HG03196 (cell line): ENCODE measurements around the gene UBE2G2.

ENCODE experiments used
- ATAC-seq: cut with Tn5 transposase; IDR thresholded peaks from one replicate; pipeline ENCODE4 v1.9.1; 2021; ENCODE audit not compliant: unreplicated experiment

The UBE2G2 gene

DNA sequence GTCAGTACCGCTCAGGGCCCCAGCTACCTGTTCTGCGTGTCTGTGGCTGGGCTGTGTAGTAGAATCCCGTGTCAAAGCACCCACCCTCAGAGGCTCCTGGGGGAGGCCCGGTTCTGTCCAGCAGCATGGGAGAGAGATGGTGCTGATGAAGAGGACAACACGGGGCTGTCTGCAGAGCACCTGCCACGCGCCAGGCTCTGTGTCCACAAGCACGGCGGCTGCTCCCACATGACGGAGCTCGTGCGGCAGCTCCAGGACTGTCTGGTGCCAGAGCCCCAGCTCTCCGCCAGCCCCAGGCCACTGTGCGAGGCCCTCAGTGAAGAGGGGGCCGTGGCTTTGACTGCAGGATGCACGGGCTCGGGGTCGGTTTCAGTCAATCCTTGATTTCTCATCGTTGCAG lies 48.3 kb downstream of the UBE2G2 start:
- no peak for ATAC-seq

DNA sequence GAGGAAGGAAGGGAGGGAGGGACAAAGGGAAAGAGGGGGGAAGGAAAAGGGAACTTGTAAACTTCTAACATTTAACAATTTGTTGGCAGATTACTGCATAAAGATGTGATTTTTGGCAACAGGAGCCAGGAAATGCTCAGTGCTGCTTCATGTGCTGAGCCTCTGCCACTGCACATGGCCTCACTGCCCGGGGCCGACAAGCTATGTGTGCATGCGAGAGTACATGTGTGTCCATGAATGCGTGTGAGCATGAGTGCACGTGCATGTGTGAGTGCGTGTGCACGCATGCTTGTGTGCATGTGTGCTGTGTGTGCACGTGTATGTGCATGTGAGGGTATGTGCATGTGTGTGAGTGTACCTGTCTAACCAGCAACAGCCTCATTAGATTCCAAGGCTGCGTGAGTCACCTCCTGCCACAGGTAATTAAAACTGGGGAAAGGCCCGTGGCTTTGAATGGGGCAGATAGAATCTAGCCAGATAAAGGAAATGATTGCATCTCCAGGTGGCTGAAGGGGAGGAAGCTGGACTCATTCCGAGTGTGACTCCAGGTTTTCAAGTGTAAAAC lies 48.9 kb downstream of the UBE2G2 start:
- no peak for ATAC-seq

DNA sequence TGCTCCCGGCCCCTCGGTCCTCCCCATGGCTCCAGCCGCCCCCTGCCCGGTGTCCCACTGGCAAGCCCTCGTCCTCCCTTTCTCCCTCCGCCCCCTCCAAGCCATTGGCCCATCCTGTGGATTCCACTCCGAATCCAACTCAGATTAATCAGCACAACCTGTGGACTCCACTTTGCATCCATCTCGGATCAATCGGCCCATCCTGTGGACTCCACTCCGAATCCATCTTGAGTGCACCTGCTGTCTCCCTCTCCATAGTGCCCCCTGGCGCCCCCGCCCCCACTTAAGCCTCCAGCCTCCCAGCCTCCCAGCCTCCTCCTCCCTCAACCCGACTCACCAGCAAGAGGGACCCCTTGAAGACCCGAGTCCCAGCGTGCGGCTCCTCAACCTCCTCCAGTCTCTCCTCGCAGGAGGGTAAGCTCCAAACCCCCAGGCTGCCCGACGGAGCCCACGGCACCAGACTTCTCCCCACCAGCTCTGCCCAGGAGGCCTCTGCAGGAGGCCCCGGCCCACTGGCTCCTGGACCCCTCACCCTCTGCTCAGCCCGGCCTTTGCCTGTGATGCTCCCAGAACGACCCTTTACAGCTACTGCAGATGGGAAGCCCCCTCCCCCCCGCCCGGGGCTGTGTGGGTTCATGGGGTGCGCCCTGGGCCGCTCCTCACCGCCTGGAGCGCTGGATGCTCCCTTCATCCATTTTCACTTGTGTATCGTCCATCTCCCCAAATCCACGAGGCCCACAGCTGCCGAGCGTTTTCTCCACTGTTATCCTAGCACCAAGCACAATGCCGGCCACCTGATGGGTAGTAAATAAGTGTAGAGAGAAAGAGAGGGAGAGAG lies 49.6 kb downstream of the UBE2G2 start:
- no peak for ATAC-seq

DNA sequence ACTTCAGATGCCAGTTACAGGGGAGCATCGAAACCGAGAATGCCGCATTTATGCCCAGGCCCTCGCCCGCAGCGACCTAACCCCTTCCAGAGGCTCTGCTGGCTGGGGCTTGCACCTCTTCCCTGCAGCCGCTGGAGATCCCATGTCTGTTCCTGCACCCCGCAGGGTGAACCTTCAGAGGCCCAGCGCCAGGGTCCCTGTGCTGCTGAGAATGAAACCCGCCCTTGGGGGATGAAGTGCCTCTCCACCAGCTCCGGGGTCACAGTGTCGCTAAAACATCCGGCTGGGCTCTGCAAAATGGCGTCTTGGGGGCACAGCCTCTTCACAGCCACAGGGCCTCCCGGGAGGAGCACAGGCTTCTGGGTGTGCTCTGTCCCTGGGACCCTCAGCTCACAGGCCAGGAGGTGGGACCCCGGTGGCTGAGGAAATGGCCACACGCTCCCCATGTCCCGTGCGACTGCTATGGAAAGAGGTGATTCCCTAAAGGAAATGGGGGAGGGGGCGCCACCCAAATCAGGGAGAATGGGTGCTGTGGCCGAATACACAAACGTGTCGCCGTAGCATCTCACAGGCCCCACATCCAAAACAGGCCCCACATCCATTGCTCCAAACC lies 50.3 kb downstream of the UBE2G2 start:
- ATAC-seq, result no peak

DNA sequence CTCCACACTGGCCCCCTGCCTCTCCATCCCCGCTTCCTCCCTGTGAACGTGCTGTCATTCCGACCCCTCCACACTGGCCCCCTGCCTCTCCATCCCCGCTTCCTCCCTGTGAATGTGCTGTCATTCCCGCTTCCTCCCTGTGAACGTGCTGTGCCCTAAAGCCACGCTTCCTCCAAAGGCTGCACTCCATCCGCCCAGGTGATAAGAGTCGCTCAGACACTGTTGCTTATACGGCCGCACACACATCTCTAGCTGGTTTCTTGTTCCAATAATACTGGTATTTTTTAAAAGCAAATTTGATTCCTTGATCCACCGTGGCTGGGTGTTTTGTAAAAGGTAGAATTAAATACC lies 51.0 kb downstream of the UBE2G2 start:
- no peak for ATAC-seq

DNA sequence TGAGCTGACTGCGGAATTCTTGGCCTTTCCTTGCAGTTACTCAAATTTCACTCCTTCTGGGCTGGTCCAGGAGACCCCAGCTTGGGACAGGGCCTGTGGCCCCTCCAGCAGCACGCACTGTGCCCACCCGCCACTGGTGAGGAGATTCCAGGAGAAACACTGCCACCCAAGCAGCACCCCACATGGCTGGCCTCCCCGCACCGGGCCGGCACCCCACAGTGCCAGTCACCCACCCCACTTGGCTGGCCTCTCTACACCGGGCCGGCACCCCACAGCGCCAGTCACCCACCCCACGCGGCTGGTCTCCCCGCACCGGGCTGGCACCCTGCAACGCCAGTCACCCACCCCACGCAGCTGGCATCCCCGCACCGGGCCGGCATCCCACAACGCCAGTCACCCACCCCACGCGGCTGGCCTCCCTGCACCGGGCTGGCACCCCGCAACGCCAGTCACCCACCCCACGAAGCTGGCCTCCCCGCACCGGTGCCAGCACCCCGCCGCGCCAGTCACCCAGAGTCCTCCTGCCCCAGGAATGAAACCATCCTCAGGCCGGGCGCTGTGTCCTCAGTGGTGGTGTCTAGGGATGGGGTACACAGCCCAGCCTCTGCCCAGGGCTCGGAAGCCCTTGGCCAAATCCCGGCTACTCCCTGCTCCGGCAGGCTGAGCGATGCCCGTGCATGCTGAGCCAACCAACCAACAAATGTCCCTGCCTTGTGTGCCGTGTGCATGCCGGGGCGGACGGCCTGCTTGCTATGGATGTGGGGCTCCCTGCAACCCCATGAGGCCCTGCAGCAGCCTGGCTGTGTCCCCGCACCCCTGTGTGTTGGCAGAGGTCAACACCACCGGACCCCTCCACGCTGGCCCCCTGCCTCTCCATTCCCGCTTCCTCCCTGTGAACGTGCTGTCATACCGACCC lies 51.6 kb downstream of the UBE2G2 start:
- no peak for ATAC-seq

DNA sequence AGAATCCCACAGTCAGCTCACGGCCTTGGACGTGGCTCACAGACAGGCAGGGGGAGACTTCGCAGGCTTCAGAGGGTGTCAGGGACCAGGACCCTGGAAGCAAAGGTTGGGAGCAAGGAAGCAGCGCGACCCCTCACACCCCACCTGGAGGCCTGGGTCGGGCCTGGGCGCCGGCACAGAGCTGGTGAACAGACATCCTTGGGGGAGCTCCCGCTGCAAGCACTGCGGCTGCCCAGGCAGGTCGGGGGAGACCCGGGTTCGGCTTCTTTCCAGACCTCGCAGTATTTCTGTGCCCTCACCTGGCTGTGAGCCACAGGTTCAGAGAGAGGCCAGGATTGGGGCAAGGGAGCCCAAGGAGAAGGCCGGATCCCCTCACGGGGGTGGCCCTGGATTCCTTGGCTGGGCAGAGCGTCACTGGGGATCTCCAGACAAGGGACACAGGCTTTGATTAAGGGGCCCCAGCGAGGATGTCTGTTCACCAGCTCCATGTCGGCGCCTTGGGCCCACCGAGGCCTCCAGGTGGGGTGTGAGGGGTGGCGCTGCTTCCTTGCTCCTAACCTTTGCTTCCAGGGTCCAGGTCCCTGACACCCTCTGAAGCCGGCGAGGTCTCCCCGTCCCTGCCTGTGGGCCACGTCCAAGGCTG lies 52.4 kb downstream of the UBE2G2 start:
- no peak for ATAC-seq

DNA sequence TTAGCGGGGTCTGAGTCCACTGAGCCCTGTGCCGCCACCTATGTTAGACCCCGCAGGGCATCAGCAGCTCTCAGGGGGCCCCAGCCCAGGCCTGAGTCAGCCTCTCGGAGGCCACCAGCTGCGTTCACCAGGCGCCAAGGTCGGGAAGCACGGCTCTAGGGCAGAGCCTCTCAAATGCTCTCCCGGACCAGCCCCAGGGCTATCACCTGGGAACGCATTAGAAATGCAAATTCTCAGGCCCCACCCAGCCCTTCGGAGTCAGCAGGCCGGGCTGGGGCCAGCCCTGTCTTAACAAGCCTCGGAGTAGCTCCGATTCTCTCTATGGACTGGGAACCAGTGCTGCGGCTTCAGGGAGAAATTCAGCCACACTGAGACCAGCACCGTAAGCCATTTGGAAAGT lies 53.0 kb downstream of the UBE2G2 start:
- ATAC-seq, result no peak

DNA sequence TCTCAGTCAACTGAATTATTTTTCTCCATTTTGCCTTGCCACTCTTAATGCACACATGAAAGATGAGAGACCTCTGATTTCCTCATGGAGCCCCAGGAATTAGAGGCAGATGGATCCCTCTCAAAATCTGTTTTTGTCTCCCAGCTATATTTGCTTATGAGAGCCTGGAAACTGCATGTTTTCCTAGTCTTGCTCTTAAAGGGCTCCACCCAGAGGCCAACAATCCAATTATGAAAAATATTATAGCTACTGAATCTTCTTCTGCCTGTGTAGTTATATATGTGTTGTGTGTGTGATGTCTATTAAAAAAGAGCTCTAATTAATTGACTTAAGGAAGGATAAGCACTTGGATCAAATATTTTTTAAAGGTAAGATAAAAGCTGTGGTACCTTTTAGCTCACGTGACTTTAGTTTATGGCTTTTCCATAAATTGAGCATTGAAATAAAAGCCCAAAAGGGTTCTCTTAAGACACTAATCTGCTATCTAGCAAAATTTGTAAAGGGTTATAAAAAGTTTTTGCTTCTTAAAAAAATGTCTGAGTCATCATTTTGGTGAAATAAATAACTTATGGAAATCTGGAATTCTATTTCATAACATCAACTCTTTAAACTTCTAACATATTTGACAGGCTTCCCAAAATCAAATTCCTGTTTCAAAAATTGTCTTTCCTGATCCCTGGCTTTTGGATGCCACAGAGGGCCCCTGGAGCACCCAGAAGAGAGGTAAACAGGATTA lies 59.0 kb downstream of the UBE2G2 start:
- no peak for ATAC-seq

DNA sequence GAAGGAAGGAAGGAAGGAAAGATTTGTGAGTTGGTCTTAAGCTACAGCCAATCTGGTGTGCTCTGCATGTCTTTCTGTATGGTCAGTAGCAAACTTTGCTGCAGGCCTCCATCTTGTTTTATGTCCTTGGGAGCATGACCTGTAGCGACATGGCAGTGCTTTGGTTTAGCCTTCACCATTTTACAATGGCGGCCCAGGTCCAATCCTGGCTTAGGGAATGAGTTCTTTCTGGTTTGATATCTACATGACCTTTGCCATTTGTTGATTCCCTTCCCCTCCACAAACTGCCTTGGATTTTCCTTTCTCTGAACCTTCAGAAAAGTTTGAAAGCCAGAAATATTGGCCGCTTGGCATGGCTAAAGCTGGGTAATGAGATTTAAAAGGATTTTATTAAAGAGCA lies 59.7 kb downstream of the UBE2G2 start:
- no peak for ATAC-seq

DNA sequence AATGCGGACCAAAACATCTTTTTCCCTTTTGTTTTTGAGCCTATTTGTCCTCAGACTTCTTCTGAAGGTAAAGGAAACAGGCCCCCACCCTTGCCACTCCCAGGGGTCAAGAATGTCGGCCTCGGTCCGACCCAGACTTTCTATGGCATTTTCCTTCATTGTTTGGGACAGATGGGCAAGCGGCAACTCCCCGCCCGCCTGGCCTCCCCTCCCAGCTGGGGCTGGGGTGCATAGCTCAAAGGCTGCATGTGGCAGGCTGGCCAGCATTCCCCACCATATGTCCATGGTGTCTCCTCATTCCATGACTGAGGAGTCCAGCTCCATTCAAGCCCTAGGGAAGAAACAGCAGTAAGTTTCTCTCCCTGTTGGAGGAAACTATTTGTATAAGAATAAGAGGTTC lies 60.9 kb downstream of the UBE2G2 start:
- no peak for ATAC-seq

DNA sequence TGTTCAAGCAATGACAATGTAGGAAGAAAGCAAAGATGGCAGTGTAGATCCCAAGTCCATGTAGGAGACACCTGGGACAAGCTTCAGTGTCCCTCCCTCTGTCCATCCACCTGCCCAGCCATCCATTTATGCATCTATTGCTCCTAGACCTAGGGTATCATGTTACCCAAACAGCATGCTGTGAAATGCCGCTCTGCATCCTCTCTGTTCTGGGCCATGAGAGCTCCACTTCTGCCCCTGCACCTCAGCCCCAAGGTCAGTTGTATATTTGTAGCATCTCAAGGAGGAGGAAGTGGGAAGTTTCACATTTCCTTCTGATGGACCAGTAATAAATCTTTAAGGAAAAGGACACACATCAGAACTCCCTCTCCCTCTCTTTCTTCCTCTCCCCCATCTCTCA lies 62.3 kb downstream of the UBE2G2 start:
- ATAC-seq, result no peak

DNA sequence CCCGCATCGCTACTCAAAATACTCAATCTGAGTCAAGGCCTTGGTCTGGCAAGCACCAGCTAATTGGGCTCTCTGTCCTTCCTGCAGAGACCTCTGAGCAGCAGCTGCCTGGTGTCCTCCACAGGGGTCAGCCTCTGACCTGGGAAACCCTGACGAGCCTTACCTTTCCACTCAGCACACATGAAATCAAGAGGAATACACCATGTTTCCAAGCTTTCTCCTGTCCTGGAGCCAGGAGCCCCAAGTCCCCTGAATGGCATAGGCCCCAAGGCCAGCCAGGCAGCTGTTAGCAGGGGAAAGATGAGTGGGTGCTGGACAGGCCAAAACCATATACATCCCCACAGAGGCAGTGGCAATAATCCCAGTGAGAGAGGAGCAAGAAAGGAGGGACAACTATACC lies 63.0 kb downstream of the UBE2G2 start:
- no peak for ATAC-seq

DNA sequence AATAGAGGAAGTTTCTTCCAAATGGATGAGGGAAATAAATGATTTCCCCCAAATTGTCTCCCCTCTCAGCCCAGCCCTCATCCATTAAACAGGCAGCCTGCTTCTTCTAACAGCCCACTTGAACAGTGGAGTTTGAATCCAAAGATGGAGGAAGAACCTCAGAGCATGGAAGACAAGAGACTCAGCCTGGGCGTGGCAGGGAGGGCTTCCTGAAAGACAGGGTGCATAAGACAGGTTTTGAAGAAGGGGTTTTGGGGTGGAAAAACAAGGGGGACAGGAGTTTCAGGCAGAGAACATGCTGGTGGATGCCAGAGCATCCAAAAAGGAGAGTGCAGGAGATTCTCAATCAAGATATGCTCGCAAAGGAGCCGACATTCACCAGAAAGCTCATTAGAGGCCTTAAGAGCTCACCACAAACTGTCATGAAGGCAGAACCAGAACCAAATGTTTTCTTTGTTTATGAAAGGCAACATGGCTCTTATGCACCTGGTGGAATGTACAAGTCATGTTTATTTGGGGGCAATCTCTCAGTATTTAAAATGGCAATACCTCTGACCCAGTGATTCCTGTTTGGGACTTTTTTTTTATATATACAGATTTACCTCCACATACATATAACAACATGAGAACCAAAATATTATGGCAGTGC lies 63.8 kb downstream of the UBE2G2 start:
- no peak for ATAC-seq

DNA sequence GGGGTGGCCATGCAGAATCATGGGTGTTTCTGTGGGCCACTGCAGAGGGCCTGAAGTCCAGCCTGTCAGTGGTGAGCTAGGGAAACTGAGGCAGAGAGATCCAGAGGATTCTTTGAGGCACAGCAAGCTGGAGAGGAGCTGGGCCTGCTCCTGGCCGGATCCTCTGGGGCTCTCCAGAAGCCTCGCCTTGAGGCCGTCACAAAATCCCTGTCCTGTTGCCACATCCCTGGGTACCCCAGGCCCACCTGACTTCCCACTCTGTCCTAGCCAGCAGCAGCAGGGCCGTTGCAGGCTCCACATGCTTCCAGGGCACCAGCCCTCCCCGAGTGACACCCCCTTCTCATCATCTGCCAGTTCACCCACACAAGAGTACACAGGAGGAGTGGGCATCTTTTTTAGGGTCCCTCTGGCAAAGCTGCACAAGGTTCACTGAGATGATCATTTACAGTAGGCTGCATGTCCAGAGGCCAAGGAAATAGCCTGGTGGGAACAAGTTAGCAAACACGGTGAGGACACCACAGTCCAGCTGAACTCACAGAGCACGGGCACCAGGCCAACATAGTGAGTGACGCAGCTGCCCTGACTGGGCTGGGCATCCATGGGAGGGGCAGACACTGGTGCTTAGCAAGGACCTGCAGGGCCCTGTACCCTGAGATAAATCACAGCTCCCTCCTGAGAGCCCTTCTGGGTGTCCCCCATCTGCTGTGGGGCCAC lies 65.2 kb downstream of the UBE2G2 start:
- ATAC-seq, result no peak

DNA sequence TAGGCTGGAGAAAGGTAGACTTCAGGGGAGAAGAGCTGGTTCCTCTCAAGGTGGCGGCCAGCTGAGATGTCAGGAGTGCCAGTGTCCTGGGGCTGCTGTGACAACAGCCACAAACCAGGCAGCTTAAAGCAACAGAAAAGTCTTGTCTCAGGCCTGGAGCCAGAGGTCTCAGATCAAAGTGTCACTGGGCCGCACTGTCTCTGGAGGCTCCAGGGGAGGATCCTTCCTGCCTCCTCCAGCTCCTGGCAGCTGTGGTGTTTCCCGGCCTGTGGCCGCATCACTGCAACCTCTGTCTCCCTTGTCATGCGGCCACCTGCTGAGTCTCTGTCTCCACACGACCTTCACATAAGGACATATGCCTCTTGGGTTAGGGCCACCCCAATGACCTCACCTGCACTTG lies 65.8 kb downstream of the UBE2G2 start:
- ATAC-seq, result no peak

DNA sequence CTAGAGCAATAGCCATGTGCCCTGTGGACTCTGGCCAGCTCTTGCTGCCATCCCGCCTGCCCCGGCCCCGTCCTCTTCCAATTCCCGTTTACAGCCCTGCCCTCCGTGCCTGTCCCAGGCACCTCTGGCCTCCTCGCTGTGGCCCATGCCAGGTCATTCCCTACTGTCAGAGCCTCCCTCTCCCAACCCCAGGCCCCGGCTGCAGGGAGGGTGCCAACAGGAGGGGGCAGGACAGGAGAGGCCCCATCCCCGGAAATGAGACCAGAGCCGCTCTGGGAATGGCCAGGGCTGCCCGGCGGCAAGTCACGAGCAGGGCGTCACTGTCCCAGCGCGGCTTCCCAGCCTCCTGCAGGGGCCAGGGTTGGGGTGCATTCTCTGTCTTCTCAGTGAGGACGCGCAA lies 66.8 kb downstream of the UBE2G2 start:
- ATAC-seq, result no peak

DNA sequence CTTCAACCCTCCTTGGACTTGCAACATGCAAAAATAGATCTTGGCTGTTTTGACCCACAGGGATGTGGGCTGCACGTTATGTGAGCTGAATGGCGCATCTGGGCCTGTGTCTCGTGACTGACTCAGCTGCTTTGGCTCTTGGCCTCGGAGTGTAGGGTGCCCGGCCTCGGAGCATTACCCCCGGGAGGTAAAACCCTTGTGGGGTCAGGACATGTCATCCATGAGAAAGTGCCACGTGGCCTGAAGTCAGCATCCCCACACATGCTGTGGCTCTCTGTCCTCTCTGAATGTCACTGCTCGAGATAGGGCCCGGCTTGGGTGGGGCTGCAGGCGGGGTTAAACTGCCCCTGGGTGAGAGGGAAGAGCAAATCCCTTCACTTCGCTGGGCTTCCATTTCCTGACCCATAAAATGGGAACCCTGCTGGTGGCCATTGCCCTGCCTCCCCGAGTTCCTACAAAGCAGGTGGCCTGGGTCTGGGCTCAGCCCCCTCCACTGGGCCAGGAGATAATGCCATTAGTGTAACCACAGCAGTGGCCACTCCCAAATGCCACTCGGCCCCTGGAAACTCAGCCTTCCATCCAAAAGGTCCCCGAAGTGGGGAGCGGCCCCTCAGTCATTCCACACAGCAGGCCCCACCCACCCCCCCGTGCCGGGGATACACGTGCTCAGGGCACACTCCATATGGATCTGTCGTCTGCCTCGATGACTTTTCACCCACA lies 67.4 kb downstream of the UBE2G2 start:
- ATAC-seq, result no peak

DNA sequence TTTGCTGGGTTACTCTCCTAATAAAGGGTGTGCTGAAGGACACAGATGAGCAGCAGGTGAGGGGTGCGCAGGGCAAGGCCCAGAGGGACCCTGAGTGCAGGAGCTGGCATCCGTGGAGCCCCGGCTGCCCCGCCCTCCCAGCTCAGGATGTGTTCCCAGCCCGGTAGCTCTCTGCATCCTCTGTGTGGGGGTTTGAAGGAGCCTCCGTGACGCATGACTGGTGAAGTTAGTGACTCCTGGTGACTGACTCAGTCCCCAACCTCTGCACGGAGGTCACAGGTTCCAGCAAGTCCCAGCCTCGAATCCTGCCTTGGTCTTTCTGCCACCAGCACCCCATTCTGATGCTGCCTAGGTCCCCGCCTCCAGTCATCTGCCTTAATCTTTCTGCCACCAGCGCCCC lies 68.7 kb downstream of the UBE2G2 start:
- ATAC-seq, result no peak
